ENCODE results near the gene ANAPC2. TPM values are rescaled to one million over a fixed set of nuclear protein-coding genes. Genes with fewer than 3 reads are reported as not detected.

The ANAPC2 gene
- total and polyA plus RNA-seq, 2 of the 4 experiments (the other 2 are of a cell fraction), result 9.3 to 29.5 TPM

DNA sequence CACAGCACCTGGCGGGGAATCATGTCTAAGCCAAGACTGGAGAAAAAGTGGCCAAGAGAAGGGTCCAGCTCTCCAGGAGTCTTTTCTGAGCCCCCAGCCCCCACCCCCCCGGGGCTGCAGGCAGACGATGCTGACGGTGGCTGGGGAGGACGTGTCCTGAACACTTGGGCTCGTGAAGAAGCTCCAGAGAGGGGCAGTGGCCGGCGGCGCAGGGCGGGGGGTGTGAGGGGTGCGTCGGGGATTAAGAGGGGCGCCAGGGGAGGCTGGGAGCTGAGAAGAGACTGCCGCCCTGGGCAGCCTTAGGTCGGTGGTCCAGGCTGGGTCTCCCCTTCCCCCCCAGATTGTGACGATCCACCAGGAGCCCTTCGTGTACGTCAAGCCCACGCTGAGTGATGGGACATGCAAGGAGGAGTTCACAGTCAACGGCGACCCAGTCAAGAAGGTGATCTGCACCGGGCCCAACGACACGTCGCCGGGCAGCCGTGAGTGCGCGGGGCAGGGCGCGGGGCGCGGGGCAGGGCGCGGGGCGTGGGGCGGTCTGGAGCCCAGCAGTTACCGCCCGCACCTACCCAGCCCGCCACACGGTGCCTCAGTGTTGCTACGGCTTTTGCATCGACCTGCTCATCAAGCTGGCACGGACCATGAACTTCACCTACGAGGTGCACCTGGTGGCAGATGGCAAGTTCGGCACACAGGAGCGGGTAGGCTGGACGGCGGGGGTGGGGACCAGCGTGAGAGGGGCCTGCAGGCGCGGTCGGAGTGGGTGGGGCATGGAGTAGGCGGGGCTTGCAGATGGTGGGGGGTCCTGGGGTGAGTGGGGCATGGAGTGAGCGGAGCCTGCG lies 27.4 kb downstream of the ANAPC2 start:
- Histone ChIP-seq H2BK5ac (ENCODE audit: low read depth, low read length, poor library complexity, severe bottlenecking) (no peak overlapping the region), H3K23ac (ENCODE audit: low read depth, low read length) (no peak overlapping the region), H2AK9ac (replicated peaks; ENCODE audit: low read depth, low read length, poor library complexity) (no peak overlapping the region), H3K18ac (ENCODE audit: low read depth, low read length) (no peak overlapping the region), H3K4me2 (ENCODE audit: low read depth, low read length) (no peak overlapping the region), H2BK15ac (ENCODE audit: low read depth, low read length) (no peak overlapping the region), H3K9me3 (ENCODE audit: control insufficient read depth, insufficient read depth, low read length) (no peaks in the 10 kb centered on the region), H4K5ac (ENCODE audit: low read depth, low read length) (no peak overlapping the region), H3K27ac (ENCODE audit: insufficient read depth, low read length) (no peak overlapping the region), H3K56ac (ENCODE audit: extremely low read depth, insufficient read depth, low read length) (no peak overlapping the region), H3K4me1 (ENCODE audit: control insufficient read depth, insufficient read depth, low read length) (peaks cover 2% of the 10 kb centered on the region; the same call in 1 of the 2 replicates), H2AK5ac (ENCODE audit: low read depth, low read length) (no peak overlapping the region), H4K91ac (ENCODE audit: insufficient read depth, low read depth, low read length) (no peak overlapping the region), H3K36me3 (ENCODE audit: control insufficient read depth, insufficient read depth, low read length) (no peaks in the 10 kb centered on the region), H3K14ac (replicated peaks; ENCODE audit: low read depth, low read length) (no peak overlapping the region), H2BK20ac (ENCODE audit: low read depth, low read length) (no peak overlapping the region), H2BK120ac (ENCODE audit: low read depth, low read length) (no peak overlapping the region), H3K79me1 (ENCODE audit: low read depth in 1 of 2, low read length in 2 of 2) (no peaks in the 10 kb centered on the region), H3K9me1 (ENCODE audit: insufficient read depth, low read length) (no peaks in the 10 kb centered on the region), H3K4me3 (ENCODE audit: insufficient read depth, low read depth, low read length) (no peak overlapping the region), H3K9ac (ENCODE audit: low read depth, low read length) (no peak overlapping the region), H3K4ac (ENCODE audit: low read depth, low read length) (no peak overlapping the region), H2AFZ (replicated peaks; ENCODE audit: low read length, poor library complexity) (no peak overlapping the region), H3K27me3 (ENCODE audit: control insufficient read depth, insufficient read depth, low read length) (peaks cover 85% of the 10 kb centered on the region), H4K8ac (ENCODE audit: low read depth in 2 of 2, low read length in 2 of 2) (no peak overlapping the region), H4K20me1 (ENCODE audit: insufficient read depth, low read length) (0 out of 2 replicates have a peak, but pooled peaks cover 5% of the 10 kb centered on the region)
- ATAC-seq (ENCODE audit: low read depth) (no peak), DNase-seq (no peak)
- no TSS peak for BruUV-seq (replicated peaks)
- CTCF ChIA-PET, result no interaction called here
- TF ChIP-seq NFE2L2 (IDR thresholded peaks at IDR 0.05; ENCODE audit: low read depth, low read length), result no peak
- TF ChIP-seq, protein P1, sequence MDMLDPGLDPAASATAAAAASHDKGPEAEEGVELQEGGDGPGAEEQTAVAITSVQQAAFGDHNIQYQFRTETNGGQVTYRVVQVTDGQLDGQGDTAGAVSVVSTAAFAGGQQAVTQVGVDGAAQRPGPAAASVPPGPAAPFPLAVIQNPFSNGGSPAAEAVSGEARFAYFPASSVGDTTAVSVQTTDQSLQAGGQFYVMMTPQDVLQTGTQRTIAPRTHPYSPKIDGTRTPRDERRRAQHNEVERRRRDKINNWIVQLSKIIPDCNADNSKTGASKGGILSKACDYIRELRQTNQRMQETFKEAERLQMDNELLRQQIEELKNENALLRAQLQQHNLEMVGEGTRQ (IDR thresholded peaks at IDR 0.05; ENCODE audit: low read depth, low read length), result no peak
- no peak for TF ChIP-seq CHD1 (IDR thresholded peaks at IDR 0.05; ENCODE audit: low read depth, low read length)
- TF ChIP-seq, protein P2, sequence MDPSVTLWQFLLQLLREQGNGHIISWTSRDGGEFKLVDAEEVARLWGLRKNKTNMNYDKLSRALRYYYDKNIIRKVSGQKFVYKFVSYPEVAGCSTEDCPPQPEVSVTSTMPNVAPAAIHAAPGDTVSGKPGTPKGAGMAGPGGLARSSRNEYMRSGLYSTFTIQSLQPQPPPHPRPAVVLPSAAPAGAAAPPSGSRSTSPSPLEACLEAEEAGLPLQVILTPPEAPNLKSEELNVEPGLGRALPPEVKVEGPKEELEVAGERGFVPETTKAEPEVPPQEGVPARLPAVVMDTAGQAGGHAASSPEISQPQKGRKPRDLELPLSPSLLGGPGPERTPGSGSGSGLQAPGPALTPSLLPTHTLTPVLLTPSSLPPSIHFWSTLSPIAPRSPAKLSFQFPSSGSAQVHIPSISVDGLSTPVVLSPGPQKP (IDR thresholded peaks at IDR 0.05; ENCODE audit: borderline replicate concordance, low read depth, low read length), result no peak
- TF ChIP-seq RAD21 (IDR thresholded peaks at IDR 0.05; ENCODE audit: low read length), result no peak
- TF ChIP-seq POLR2A (IDR thresholded peaks at IDR 0.05; ENCODE audit: low read depth, low read length), result no peak
- no peak for TF ChIP-seq SMC3 (IDR thresholded peaks at IDR 0.05; ENCODE audit: low read depth, low read length)
- TF ChIP-seq, protein P3, sequence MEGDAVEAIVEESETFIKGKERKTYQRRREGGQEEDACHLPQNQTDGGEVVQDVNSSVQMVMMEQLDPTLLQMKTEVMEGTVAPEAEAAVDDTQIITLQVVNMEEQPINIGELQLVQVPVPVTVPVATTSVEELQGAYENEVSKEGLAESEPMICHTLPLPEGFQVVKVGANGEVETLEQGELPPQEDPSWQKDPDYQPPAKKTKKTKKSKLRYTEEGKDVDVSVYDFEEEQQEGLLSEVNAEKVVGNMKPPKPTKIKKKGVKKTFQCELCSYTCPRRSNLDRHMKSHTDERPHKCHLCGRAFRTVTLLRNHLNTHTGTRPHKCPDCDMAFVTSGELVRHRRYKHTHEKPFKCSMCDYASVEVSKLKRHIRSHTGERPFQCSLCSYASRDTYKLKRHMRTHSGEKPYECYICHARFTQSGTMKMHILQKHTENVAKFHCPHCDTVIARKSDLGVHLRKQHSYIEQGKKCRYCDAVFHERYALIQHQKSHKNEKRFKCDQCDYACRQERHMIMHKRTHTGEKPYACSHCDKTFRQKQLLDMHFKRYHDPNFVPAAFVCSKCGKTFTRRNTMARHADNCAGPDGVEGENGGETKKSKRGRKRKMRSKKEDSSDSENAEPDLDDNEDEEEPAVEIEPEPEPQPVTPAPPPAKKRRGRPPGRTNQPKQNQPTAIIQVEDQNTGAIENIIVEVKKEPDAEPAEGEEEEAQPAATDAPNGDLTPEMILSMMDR (conservative IDR thresholded peaks at IDR 0.05; ENCODE audit: low read depth, low read length), result no peak
- no peak for TF ChIP-seq BHLHE40 (IDR thresholded peaks at IDR 0.05; ENCODE audit: low read depth, low read length)
- no peak for TF ChIP-seq MAZ (IDR thresholded peaks at IDR 0.05; ENCODE audit: borderline replicate concordance, low read depth, low read length)
- TF ChIP-seq CEBPB (IDR thresholded peaks at IDR 0.05; ENCODE audit: low read depth, low read length), result no peak
- no peak for TF ChIP-seq RFX5 (IDR thresholded peaks at IDR 0.05; ENCODE audit: low read depth, low read length)
- intact Hi-C loops (cut with micrococcal nuclease), result no loop called here
- WGBS, 2 experiments (ENCODE audit: extremely low coverage in 2 of 2, insufficient read length in 1 of 2), result 17% methylated on average over 18 of the region's 56 CpGs; no CpG with 5 or more reads in 1 of the 2 experiments
- POLR2A ChIA-PET (ENCODE audit: unreplicated experiment), result no interaction called here
- dilution Hi-C loops (cut with HindIII; ENCODE audit: low sequenced_read_pairs, unreplicated experiment), result no loop called here
- in situ Hi-C loops (cut with MboI; ENCODE audit: low sequenced_read_pairs), result no loop called here
